Raji (cell line): ENCODE results near the gene TACR2.
A peak's percentile ranks its signal among the peaks of the same experiment; 100 is the strongest.

Source experiments
- POLR2A ChIP-seq: IDR thresholded peaks from 2 replicates; pipeline ENCODE4 v1.6.1; 2011; ENCODE audit warnings: low read depth, low read length, control low read depth; ENCODE audit not compliant: insufficient read depth

Gene TACR2

GRCh38 chr10:69415951-69416350, 767 bp downstream of the TACR2 start:
- TF ChIP-seq POLR2A: no peak

- TF ChIP-seq POLR2A: no peak
Observed at GRCh38 chr10:69415049-69415448, 1.7 kb downstream of the TACR2 start.

- TF ChIP-seq POLR2A: no peak
Observed at GRCh38 chr10:69414036-69415018, 2.4 kb downstream of the TACR2 start.

- no peak for TF ChIP-seq POLR2A
Observed at GRCh38 chr10:69413221-69413865, 3.4 kb downstream of the TACR2 start.

- no peak for TF ChIP-seq POLR2A
Observed at GRCh38 chr10:69412232-69412790, 4.4 kb downstream of the TACR2 start.

GRCh38 chr10:69411476-69411875, 5.2 kb downstream of the TACR2 start:
- no peak for TF ChIP-seq POLR2A

GRCh38 chr10:69410487-69410886, 6.2 kb downstream of the TACR2 start:
- no peak for TF ChIP-seq POLR2A

- no peak for TF ChIP-seq POLR2A
Observed at GRCh38 chr10:69409968-69410367, 6.8 kb downstream of the TACR2 start.

GRCh38 chr10:69409176-69409495, 7.6 kb downstream of the TACR2 start:
- no peak for TF ChIP-seq POLR2A

- peak; percentile 61 for TF ChIP-seq POLR2A
Observed at GRCh38 chr10:69408318-69409175, 8.2 kb downstream of the TACR2 start.

GRCh38 chr10:69407621-69408301, 9.0 kb downstream of the TACR2 start:
- TF ChIP-seq POLR2A: no peak

GRCh38 chr10:69406816-69407580, 9.7 kb downstream of the TACR2 start:
- TF ChIP-seq POLR2A: no peak

- TF ChIP-seq POLR2A: no peak
Observed at GRCh38 chr10:69406302-69406811, 10.4 kb downstream of the TACR2 start.

GRCh38 chr10:69405221-69405620, 11.5 kb downstream of the TACR2 start:
- no peak for TF ChIP-seq POLR2A
